ENCODE results near the gene RGS9. TPM values are rescaled to one million over a fixed set of nuclear protein-coding genes. Genes with fewer than 3 reads are reported as not detected.

The RGS9 gene
- total and polyA plus RNA-seq, 2 experiments from 2014 or later, result 12.8 to 29.6 TPM

- ATAC-seq (no peak), DNase-seq (ENCODE audit: low spot score) (no peak)
- no peak overlapping the region for H3K27ac Mint-ChIP-seq
- H3K4me3 Mint-ChIP-seq, result no peak overlapping the region
- Histone ChIP-seq H3K79me2 (replicated peaks; ENCODE audit: insufficient read depth) (no peaks in the 10 kb centered on the region), H3F3A (replicated peaks; ENCODE audit: low read depth) (no peaks in the 10 kb centered on the region), H3K36me3 (ENCODE audit: insufficient read depth) (no peaks in the 10 kb centered on the region), H3K27ac (ENCODE audit: low read depth) (no peak overlapping the region), H4K20me1 (replicated peaks; ENCODE audit: insufficient read depth) (no peaks in the 10 kb centered on the region), H2AFZ (no peak overlapping the region), H3K4me1 (ENCODE audit: insufficient read depth) (no peaks in the 10 kb centered on the region), H3K27me3 (ENCODE audit: insufficient read depth) (no peaks in the 10 kb centered on the region), H3K9me2 (ENCODE audit: insufficient read depth) (0 out of 2 replicates have a peak, but pooled peaks cover 2% of the 10 kb centered on the region), H3K4me2 (no peak overlapping the region), H3K4me3 (no peak overlapping the region)
- no peak for TF ChIP-seq ZNF114 (CRISPR knock-in tag; IDR thresholded peaks at IDR 0.05)
- no peak for TF ChIP-seq ZNF331 (CRISPR knock-in tag; IDR thresholded peaks at IDR 0.05; ENCODE audit: low read depth)
- no peak for TF ChIP-seq EZH2 (IDR thresholded peaks at IDR 0.05; ENCODE audit: low read depth, unreplicated experiment)
- no peak for TF ChIP-seq JUNB (IDR thresholded peaks at IDR 0.05; ENCODE audit: unreplicated experiment)
- TF ChIP-seq POLR2AphosphoS5 (IDR thresholded peaks at IDR 0.05; ENCODE audit: low read depth), result no peak
- no peak for TF ChIP-seq CREB1 (CRISPR knock-in tag; IDR thresholded peaks at IDR 0.05; ENCODE audit: low read depth)
- no peak for TF ChIP-seq STAT1 (IDR thresholded peaks at IDR 0.05; ENCODE audit: unreplicated experiment)
- TF ChIP-seq REST (IDR thresholded peaks at IDR 0.05; ENCODE audit: unreplicated experiment), result no peak
- H3K4me1 Mint-ChIP-seq, result peaks cover 12% of the 10 kb centered on the region
- no peaks in the 10 kb centered on the region for H3K36me3 Mint-ChIP-seq (ENCODE audit: low read depth)
- H3K27me3 Mint-ChIP-seq (ENCODE audit: insufficient read depth, low read depth, poor library complexity), result peaks cover 10% of the 10 kb centered on the region
- H3K9me3 Mint-ChIP-seq, result no peaks in the 10 kb centered on the region; the same call in 2 of the 3 replicates
These were observed 37.7 kb upstream of the RGS9 start for GRCh38 chr17:65099475-65099874.

- Histone ChIP-seq H3K27ac (ENCODE audit: low read depth) (no peak overlapping the region; the same call in 1 of the 2 replicates), H3K27me3 (ENCODE audit: insufficient read depth) (no peaks in the 10 kb centered on the region), H3K36me3 (ENCODE audit: insufficient read depth) (no peaks in the 10 kb centered on the region), H2AFZ (peak overlapping the region; percentile 54), H3K4me3 (peak overlapping the region; percentile 65), H3K9me2 (ENCODE audit: insufficient read depth) (no peaks in the 10 kb centered on the region), H3F3A (replicated peaks; ENCODE audit: low read depth) (no peaks in the 10 kb centered on the region), H3K79me2 (replicated peaks; ENCODE audit: insufficient read depth) (no peaks in the 10 kb centered on the region), H3K4me2 (peak overlapping the region; percentile 69), H3K4me1 (ENCODE audit: insufficient read depth) (no peaks in the 10 kb centered on the region), H4K20me1 (replicated peaks; ENCODE audit: insufficient read depth) (no peaks in the 10 kb centered on the region)
- H3K27ac Mint-ChIP-seq, result no peak overlapping the region
- ATAC-seq (peak; percentile 28), DNase-seq (ENCODE audit: low spot score) (peak; percentile 21)
- TF ChIP-seq NANOG (IDR thresholded peaks at IDR 0.05; ENCODE audit: borderline replicate concordance), result no peak
- no peak for TF ChIP-seq ZNF462 (CRISPR knock-in tag; IDR thresholded peaks at IDR 0.05)
- TF ChIP-seq CTCF (conservative IDR thresholded peaks at IDR 0.05; ENCODE audit: low read depth in 2 of 2), result no peak
- no peak for TF ChIP-seq CREB1 (CRISPR knock-in tag; IDR thresholded peaks at IDR 0.05; ENCODE audit: low read depth)
- peaks cover 12% of the 10 kb centered on the region for H3K4me1 Mint-ChIP-seq
- no peaks in the 10 kb centered on the region for H3K36me3 Mint-ChIP-seq (ENCODE audit: low read depth)
- peaks cover 10% of the 10 kb centered on the region for H3K27me3 Mint-ChIP-seq (ENCODE audit: insufficient read depth, low read depth, poor library complexity)
- H3K4me3 Mint-ChIP-seq, result peak overlapping the region; percentile 49
- H3K9me3 Mint-ChIP-seq, result no peaks in the 10 kb centered on the region
These were observed 37.2 kb upstream of the RGS9 start for GRCh38 chr17:65099941-65100315.
